Transverse colon (tissue), 4 donors: ENCODE results near the gene HTR2B. TPM values are rescaled to one million over a fixed set of nuclear protein-coding genes. Genes with fewer than 3 reads are reported as not detected.
"Not testable (repeated sequence)": the region's sequence is repeated elsewhere in the genome, so short reads cannot be mapped to it uniquely, and the experiment has no call there.

Source experiments
- DNase-seq: peaks from one replicate; pipeline ENCODE4 v3.0.0-alpha.2; 2019
- H3K27ac ChIP-seq, 4 donors: fragments of 200-600 bp; sonication (generic); 2 replicates each; pipeline ENCODE4 v1.5.1; 2016 to 2018; ENCODE audit warnings: inconsistent platforms in 4 of 4
- H3K27me3 ChIP-seq: fragments of 200-600 bp; sonication (generic); 2 replicates; pipeline ENCODE4 v1.5.1; 2017; ENCODE audit warnings: inconsistent platforms
- H3K36me3 ChIP-seq, 4 donors: fragments of 200-600 bp; sonication (generic); 2 replicates each; pipeline ENCODE4 v1.5.1; 2017 to 2019; ENCODE audit warnings: inconsistent platforms in 4 of 4
- H3K4me1 ChIP-seq, 4 donors: fragments of 200-600 bp; sonication (generic); 2 replicates each; pipeline ENCODE4 v1.5.1; 2017 to 2020; ENCODE audit warnings: inconsistent platforms in 4 of 4
- H3K4me3 ChIP-seq, 4 donors: fragments of 200-600 bp; sonication (generic); 1 replicate in 1 of 4; 2 replicates in 3 of 4; pipeline versions ENCODE4 v1.5.1 to v1.6.1; 2017 to 2019; ENCODE audit warnings: inconsistent platforms in 4 of 4
- H3K9me3 ChIP-seq, 2 donors: fragments of 200-600 bp; sonication (generic); 2 replicates each; pipeline ENCODE4 v1.5.1; 2017 to 2019; ENCODE audit warnings: inconsistent platforms in 2 of 2
- EP300 ChIP-seq: sonication (generic); formaldehyde crosslinking; IDR thresholded peaks from one replicate; pipeline ENCODE4 v1.6.1; 2017; ENCODE audit warnings: antibody characterized with exemption, low read depth
- POLR2A ChIP-seq: fragments of 450-650 bp; IDR thresholded peaks from one replicate; pipeline ENCODE4 v1.6.1; 2016; ENCODE audit warnings: antibody characterized with exemption, mild to moderate bottlenecking, moderate library complexity
- POLR2AphosphoS5 ChIP-seq, 3 donors: sonication (generic); formaldehyde crosslinking; IDR thresholded peaks; one replicate each; pipeline ENCODE4 v1.6.1; 2016; ENCODE audit warnings: antibody characterized with exemption in 3 of 3
- WGBS, 2 donors: methylation state at CpG; one replicate each; pipeline ENCODE4 v1.1.5; 2018; ENCODE audit warnings: low coverage in 1 of 2; 5-methylcytosine and 5-hydroxymethylcytosine counted together
- in situ Hi-C, 4 donors: fragments of 200-750 bp; cut with MboI; loops; one replicate each; pipeline versions ENCODE4 v1.15.0 to v1.15.1; 2017; ENCODE audit warnings: low sequenced_read_pairs in 3 of 4, low pct_ligation_motif_present in 1 of 4, low pct_unique_long_range_greater_than_20kb in 1 of 4
- intact Hi-C: fragments of 100-400 bp; cut with DNase I; formaldehyde crosslinking; loops from one replicate; pipeline ENCODE4 v1.15.1; 2023; ENCODE audit warnings: low total_unique reads
- total RNA-seq, 4 donors: library from RNA; depleted of rRNA; stranded (reverse); fragments of >200 nt; gene quantifications; one replicate each; pipeline ENCODE4 v1.1.0, GENCODE V29; 2016
- TF ChIP-seq, protein P1 (sequence below), 5 experiments: fragments of 200-600 bp in 3 of 5; fragments of 450-650 bp in 2 of 5; sonication (generic) in 3 of 5; IDR thresholded peaks; 1 replicate in 2 of 5; 2 replicates in 3 of 5; pipeline ENCODE4 v1.5.1; 2016 to 2017; ENCODE audit warnings: antibody characterized with exemption in 5 of 5, inconsistent platforms in 3 of 5, mild to moderate bottlenecking in 2 of 5, moderate library complexity in 1 of 5

HTR2B gene
- total RNA-seq, 4 donors from 2014 or later, result 0.40 to 6.2 (median 0.82) TPM; not detected in 1

DNA sequence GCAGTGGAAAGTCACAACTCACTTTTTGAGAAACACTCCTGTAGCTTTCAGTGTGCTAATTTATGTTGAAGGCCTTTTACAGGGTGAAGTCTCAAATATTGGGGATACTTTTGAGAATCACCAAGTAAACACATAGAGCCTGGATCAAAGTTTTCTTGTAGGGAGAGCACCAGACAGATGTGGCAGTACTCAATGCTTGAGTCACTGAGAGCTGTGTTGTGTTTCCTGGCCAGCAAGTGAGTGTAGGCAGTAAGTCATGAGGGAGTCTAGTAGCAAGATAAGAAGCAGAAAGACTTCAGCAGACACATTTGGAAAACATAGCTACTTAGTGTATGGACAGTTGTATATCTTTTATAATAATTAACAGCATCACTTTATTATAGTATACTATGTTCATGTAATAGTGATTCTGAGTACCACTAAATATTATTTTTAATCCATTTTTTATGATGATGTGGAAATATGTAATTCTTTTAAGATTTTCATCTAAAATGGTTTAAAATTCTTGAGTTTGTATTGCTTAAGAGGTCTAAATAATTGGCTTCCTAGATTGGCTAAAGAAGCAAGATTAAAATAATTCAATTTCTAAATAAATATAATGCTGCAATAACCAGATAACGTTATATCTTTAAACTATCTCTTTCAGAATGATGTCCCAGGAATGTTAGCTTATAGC is 55.3 kb downstream of the HTR2B start:
- no peak for TF ChIP-seq POLR2A
- TF ChIP-seq, protein P1, sequence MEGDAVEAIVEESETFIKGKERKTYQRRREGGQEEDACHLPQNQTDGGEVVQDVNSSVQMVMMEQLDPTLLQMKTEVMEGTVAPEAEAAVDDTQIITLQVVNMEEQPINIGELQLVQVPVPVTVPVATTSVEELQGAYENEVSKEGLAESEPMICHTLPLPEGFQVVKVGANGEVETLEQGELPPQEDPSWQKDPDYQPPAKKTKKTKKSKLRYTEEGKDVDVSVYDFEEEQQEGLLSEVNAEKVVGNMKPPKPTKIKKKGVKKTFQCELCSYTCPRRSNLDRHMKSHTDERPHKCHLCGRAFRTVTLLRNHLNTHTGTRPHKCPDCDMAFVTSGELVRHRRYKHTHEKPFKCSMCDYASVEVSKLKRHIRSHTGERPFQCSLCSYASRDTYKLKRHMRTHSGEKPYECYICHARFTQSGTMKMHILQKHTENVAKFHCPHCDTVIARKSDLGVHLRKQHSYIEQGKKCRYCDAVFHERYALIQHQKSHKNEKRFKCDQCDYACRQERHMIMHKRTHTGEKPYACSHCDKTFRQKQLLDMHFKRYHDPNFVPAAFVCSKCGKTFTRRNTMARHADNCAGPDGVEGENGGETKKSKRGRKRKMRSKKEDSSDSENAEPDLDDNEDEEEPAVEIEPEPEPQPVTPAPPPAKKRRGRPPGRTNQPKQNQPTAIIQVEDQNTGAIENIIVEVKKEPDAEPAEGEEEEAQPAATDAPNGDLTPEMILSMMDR (IDR thresholded peaks at IDR 0.05), result no peak
- TF ChIP-seq POLR2AphosphoS5 (IDR thresholded peaks at IDR 0.05), result no peak
- no peak for TF ChIP-seq EP300
- in situ Hi-C loops, result no loop called here

DNA sequence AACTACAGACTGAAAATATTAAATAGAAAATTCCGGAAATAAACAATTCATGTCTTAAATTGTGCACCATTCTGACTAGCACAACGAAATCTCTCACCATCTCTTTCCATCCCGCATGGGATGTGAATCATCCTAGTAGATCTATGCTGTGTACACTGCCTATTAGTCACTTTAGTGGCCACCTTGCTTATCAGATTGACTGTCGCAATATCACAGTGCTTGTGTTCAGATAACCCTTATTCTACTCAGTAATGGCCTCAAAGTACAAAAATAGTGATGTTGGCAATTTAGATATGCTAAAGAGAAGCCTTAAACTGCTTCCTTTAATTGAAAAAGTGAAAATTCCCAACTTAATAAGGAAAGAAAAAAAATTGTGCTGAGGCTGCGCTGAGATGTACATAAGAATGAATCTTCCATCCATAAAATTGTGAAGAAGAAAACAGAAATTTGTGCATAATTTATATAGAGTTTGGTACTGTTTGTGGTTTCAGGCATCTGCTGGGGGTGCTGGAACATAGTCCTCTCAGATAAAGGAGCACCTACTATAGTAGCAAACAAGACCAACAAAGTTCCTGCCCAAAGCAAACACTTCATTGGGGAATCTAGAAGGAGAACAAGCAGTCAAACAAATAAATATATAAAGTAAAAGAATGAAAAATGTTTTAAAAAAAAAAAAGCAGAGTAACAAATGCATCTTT is 56.2 kb downstream of the HTR2B start:
- H3K27ac ChIP-seq, result peak overlapping the region in 2 of 4 donors; percentile 0 to 10
- H3K4me1 ChIP-seq, result no peaks in the 10 kb centered on the region
- peaks cover 0 to 53% (median 22%) of the 10 kb centered on the region in 4 donors for H3K36me3 ChIP-seq
- TF ChIP-seq POLR2AphosphoS5 (IDR thresholded peaks at IDR 0.05) (peak in 1 of 3 donors; percentile 20), POLR2A (no peak)
- no peaks in the 10 kb centered on the region for H3K27me3 ChIP-seq
- in situ Hi-C loops, result no loop called here
- WGBS, 2 donors, result 81 to 82% methylated on average over 5 of the region's 5 CpGs
- no peak overlapping the region for H3K4me3 ChIP-seq
- intact Hi-C loops, result no loop called here
- H3K9me3 ChIP-seq, result no peaks in the 10 kb centered on the region
- no peak for DNase-seq

More for the DNA sequence above, 55.3 kb downstream of the HTR2B start:
- H3K9me3 ChIP-seq, result no peaks in the 10 kb centered on the region
- no peaks in the 10 kb centered on the region for H3K27me3 ChIP-seq
- peak overlapping the region in 1 of 4 donors; percentile 0 for H3K27ac ChIP-seq
- no peak overlapping the region for H3K4me3 ChIP-seq
- DNase-seq, result no peak
- H3K36me3 ChIP-seq, result peaks cover 0 to 54% (median 23%) of the 10 kb centered on the region in 4 donors
- intact Hi-C loops, result no loop called here
- WGBS, 2 donors, result 90 to 92% methylated on average over 1 of the region's 1 CpG
- no peaks in the 10 kb centered on the region for H3K4me1 ChIP-seq

DNA sequence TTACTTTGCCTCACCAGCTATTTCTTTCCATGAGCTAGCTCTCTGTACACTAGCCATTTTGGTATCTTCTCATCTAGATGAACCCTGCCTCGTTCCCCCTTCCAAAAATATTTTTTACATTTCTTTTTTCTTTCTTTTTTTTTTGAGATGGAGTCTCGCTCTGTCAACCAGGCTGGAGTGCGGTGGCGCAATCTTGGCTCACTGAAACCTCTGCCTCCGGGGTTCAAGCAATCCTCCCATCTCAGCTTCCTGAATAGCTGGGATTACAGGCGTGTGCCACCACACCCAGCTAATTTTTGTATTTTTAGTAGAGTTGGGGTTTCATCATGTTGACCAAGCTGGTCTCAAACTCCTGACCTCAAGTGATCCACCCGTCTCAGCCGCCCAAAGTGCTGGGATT is 57.3 kb downstream of the HTR2B start:
- DNase-seq, H3K27ac ChIP-seq, intact Hi-C loops, H3K4me3 ChIP-seq, in situ Hi-C loops, H3K9me3 ChIP-seq, H3K27me3 ChIP-seq, H3K4me1 ChIP-seq: not testable (repeated sequence)
- 70 to 90% methylated on average over 7 to 8 of the region's 8 CpGs for WGBS, 2 donors
- H3K36me3 ChIP-seq, result peaks cover 0 to 55% (median 21%) of the 10 kb centered on the region in 4 donors

DNA sequence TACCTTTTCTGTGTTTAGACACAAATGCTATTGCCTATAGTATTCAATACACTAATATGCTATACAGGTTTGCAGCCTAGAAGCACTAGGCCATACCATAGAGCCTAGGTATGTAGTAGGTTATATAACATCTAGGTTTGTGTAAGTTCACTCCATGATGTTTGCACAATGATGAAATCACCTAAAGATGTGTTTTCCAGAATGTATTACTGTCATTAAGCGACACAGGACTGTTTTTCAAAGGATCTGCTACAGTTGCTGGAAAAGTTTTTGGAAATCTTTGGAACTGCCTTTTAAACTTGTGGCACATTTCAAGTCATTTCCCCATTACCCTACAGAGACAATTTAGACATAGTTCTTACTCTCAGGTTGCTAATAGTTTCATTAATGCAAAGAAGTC is 58.9 kb downstream of the HTR2B start:
- in situ Hi-C loops (no loop called here), intact Hi-C loops (no loop called here)
- no peak overlapping the region for H3K27ac ChIP-seq
- no peaks in the 10 kb centered on the region for H3K4me1 ChIP-seq
- H3K4me3 ChIP-seq, result no peak overlapping the region
- WGBS, 2 donors, result 95% methylated on average over 1 of the region's 1 CpG; no CpG with 5 or more reads in 1 of the 2 donors
- TF ChIP-seq POLR2AphosphoS5 (IDR thresholded peaks at IDR 0.05) (no peak), EP300 (no peak), POLR2A (no peak)
- TF ChIP-seq, protein P1 (IDR thresholded peaks at IDR 0.05), result no peak
- H3K27me3 ChIP-seq, result no peaks in the 10 kb centered on the region
- no peak for DNase-seq
- no peaks in the 10 kb centered on the region for H3K9me3 ChIP-seq
- peaks cover 0 to 48% (median 19%) of the 10 kb centered on the region in 4 donors for H3K36me3 ChIP-seq

DNA sequence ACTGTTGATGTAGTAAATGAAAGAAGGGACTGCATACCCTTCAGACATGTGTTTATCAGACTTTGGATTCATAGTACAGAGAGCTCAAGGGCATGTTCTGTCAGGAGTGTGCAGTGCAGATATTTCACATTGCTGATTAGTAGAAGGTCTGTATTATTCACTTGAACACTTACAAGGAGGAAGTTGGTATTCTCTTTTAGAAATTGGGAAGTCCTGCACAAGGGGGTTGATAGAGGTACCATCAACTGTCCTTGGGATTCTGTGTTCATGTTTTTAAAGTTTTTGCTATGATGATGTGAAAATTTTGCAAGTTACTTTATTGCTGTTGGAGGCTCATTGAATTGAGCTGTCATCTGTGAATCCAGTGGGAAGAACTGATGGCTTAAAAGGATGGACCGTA is 61.5 kb downstream of the HTR2B start:
- in situ Hi-C loops, result no loop called here
- TF ChIP-seq EP300 (no peak), POLR2AphosphoS5 (IDR thresholded peaks at IDR 0.05) (no peak), POLR2A (no peak)
- TF ChIP-seq, protein P1 (IDR thresholded peaks at IDR 0.05), result no peak

More for the DNA sequence above, 61.5 kb downstream of the HTR2B start:
- H3K4me1 ChIP-seq, result peaks cover 1 to 17% (median 13%) of the 10 kb centered on the region in 4 donors
- intact Hi-C loops, result no loop called here
- H3K27ac ChIP-seq, result no peak overlapping the region
- no peaks in the 10 kb centered on the region for H3K9me3 ChIP-seq
- 97% methylated on average over 1 of the region's 1 CpG; no CpG with 5 or more reads in 1 of the 2 donors for WGBS, 2 donors
- peaks cover 0 to 35% (median 15%) of the 10 kb centered on the region in 4 donors for H3K36me3 ChIP-seq
- H3K27me3 ChIP-seq, result no peaks in the 10 kb centered on the region
- no peak for DNase-seq
- no peak overlapping the region for H3K4me3 ChIP-seq
